Glomerular visceral epithelial cell (primary cell): Measurements from ENCODE around the gene TTC23L.
"Not testable (repeated sequence)": the region's sequence is repeated elsewhere in the genome, so short reads cannot be mapped to it uniquely, and the experiment has no call there.

Source experiments
- DNase-seq: peaks from one replicate; pipeline ENCODE4 v3.0.0-alpha.2; 2016; ENCODE audit errors: extremely low spot score

The TTC23L gene, protein sequence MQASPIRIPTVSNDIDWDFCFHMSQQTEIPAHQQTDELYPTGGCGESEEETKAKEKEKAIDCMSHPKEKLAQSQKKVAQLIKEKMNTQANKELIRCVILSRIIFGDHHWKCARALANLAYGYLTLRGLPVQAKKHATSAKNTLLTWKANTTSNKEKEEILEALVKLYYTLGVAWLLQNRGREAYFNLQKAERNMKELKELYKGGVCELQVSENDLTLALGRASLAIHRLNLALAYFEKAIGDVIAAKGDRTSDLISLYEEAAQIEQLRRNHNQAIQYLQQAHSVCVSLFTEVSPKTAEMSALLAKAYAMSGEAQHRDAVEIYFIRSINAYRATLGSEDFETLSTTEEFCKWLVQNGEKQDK

DNA sequence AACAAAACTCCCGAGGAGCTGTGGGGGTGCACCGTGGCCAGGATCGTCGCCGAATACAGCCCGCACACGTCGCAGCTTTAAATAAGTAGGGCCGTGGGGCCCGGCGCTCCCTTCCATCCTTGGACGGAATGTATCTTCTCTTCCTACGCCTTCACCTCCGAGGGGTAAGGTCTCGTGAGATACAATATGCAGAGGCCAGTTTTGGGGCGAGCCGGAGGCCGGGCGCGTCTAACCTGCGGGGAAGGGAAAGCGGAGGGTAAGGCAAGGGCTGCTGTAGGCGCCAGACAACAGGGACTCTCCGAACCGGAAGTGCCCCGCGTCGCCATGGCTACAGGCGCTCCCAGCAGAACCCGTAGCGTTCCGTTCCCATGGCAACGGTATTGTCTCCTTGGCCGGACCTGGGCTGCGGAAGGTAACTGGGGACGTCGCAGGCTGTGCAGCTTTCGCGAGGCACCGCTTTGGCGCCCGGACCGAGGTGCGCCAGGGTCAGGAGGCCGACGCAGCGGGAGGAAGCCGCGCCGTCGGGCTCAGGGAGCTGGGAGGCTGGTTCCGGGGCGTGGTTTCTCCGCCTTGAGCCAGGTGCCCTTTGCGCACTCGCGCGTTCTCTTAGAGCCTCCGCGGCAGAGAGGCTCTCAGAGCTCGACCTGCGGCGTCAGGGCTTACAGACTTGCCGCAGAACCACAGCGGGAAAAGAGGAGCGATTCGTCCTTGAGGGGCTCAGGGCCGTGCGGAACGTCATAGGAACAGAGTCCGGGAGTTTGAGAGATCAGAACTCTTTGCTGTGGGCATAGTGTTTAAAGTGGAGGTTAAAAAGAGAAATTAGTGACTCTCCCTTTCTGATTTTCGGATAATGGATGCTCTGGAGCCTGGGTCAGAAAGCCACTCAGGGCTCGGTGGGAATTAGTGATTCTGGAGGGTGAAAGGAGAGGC, at the start of gene TTC23L:
TTC23L (plus strand) TSS at position 380 of the 930 bp plus-strand sequence. CDS start 1,508 bp downstream, outside the sequence.
- DNase-seq, result peak; percentile 94

DNA sequence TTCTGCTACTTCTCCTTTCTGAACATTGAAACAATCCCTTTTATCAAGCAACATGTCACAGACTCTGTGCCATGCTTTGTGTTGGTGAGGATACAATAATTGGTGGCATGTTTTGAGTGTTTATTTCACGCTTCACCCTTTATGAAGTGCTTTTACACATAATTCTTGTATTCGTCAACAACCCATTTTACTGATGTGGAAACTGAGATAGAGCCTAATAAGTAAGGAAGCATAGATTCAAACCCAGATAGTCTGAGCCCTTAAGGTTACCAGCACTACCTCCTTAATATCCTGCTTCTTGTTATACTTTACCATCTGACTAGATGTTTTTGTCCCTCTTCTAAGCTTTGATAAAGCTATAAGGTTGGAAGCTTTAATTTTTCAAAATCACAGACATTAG, 49.3 kb upstream of the TTC23L start:
- no peak for DNase-seq

DNA sequence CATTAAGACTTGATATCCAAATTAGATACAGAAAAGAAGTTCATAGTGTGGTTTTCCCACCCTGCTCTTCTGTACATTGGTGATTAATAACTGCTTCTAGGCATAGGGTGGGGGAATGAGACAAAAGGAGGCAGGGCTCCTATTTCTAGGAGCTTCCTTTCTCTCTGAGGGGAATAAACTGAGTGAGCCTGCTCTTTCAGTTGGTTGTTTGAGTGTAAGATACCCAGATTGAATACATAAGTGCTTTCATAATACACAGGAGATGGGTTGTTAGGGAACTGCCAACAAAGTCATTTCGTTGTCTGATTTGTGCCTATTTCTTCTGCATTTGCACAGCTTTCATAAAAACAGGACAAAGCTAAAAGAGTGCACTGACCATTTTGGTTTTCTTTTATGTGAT, 48.9 kb upstream of the TTC23L start:
- DNase-seq, result no peak

DNA sequence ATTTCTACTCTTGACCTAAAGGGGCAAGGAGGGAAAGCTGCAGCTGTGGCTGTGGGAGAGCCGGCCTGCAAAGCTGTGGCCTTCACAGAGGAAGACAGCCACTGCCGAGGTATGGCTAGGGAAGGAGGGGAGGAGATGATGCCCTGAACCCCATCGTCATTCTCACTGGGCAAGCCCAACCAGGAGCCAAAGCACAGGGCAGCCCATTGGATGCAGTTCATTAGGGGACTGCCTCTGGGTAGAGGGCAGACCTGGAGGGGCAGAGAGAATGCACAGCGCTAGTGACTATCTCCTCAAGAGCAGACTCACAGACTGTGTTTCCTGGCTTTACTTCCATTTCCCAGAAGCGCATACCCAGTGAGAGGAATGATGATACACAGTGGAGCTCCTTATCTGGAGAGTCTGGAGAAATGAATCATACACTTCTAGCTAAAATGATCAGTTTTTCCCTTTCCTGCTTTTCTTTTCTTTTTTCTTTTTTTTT, 47.2 kb upstream of the TTC23L start:
- no peak for DNase-seq

DNA sequence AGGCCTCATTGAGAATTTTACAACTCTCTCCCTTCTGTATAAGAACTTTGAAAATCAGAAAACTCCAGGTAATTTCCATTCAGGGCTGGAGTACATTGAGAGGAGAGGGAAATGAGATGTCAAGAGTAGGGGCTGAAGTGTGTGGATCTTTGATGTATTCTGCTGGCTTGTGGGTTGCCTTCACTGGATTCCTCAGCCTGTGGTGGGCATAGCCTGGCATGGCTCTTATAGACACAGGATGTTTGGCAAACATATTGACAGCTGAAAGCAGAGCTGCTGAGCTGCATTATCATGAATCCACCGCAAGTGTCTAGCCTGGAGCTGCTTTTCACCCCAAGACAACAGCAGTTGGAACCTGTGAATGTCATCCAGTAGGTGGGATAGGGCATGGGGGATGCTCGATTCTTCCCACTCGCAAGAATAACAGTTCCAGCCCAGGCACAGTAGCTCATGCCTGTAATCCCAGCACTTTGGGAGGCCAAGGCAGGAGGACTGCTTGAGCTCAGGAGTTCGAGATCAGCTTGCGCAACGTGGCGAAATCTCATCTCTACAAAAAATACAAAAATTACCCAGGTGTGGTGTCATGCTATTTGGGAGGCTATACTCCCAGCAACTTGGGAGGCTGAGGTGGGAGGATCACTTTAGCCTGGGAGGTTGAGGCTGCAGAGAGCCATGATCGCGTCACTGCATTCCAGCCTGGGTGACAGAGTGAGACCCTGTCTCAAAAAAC, 36.0 kb upstream of the TTC23L start:
- DNase-seq, result no peak

DNA sequence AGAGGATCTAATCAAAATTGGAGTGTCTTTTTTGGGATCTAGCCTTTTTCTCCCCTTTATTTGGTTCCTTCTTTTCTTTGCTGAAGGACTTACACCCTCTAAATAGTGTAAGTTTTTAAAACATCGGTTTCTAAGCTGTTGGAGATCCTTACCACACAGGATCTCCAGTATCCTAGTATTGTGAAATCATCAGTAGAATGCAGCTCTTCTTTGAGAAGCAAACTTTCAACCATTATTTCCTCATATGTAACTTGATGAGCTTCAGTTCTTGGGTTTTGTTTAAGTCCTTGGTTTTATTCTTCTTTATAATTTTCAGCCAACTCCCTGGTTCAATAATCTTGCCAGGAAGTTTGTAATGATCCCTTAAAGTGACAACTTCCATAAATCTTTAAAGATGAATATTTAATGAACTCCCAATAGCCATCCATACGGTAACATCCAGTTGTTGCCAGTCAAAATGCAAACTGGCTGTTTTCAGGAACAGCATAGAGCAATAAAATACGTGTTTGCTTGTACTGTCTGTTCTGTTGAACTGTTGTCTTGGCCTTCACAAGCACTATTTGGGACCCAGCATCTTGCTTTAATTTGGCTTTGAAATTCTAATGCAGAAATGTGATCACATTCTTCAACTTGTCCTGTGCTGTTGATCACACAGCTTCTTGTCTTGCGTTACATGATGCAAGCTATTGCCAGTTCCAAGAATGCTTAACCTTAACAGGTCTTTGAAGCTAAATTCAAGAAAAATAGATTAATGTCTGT, 34.8 kb upstream of the TTC23L start:
- no peak for DNase-seq

DNA sequence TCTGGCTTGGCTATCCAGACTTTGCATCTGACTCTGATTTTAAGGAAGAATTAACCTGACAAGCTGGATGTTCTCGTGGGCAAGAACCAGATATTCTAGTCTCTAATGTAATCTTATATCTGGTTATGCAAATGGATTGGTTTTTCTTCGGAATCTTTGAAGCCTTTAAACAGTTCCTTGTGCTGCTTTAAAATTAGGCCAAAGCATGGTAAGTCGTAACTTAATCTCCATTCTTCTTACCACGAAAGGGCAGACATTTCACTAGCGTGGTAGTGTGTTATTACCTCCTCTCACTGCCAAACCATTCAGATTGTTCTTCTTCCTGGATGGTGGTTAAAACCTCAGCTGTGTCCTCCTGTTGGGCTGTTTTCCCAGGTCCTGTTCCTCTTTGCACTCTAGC, 34.1 kb upstream of the TTC23L start:
- DNase-seq, result no peak

DNA sequence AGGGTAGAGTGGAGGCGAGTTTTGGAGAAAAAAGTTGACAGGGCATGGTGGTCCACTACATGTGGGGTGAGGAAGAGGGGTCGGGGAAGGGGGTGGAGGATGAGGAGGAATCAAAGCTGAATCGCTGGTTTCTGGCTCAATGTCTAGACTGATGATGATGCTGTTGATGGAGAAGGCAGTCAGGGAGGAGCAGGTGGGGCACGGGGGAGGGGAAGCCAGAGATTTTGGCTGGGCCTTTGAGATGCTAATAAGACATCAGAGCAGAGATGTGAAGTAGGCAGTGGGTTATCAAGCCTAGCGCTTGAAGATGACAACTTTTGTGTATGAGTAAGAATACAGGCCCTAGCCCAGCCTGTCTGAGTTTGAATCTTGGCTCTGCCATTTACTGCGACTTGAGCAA, 32.4 kb upstream of the TTC23L start:
- no peak for DNase-seq

DNA sequence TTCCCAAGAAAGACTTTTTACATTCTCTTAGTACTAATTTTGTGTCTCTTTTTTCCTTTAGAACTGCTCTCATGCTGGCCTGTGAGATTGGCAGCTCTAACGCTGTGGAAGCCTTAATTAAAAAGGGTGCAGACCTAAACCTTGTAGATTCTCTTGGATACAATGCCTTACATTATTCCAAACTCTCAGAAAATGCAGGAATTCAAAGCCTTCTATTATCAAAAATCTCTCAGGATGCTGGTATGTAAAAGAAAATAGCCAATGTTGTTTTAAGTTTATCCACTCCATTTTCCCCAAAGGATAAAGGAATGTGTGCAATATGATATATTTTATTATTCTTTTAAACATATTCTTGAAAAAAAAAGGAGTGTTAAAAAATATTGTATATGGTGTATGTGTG, 27.3 kb upstream of the TTC23L start:
- no peak for DNase-seq

DNA sequence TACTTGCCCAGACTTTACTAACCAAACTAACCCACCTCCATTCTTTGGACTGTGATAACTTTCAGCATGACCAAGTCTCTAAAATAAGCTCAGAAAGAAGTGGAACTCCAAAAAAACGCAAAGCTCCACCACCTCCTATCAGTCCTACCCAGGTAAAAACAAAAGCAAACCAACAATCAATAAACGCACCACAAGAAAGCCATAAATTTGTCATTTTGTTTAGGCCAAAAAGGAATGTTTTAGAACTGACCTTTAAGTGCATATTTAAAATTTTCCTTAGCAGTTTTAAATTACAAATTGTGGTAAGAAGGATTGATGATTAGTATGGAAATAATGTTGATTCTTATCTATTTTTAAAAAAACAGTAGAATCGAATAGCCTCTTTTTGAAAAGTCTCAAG, 25.5 kb upstream of the TTC23L start:
- DNase-seq, result no peak

DNA sequence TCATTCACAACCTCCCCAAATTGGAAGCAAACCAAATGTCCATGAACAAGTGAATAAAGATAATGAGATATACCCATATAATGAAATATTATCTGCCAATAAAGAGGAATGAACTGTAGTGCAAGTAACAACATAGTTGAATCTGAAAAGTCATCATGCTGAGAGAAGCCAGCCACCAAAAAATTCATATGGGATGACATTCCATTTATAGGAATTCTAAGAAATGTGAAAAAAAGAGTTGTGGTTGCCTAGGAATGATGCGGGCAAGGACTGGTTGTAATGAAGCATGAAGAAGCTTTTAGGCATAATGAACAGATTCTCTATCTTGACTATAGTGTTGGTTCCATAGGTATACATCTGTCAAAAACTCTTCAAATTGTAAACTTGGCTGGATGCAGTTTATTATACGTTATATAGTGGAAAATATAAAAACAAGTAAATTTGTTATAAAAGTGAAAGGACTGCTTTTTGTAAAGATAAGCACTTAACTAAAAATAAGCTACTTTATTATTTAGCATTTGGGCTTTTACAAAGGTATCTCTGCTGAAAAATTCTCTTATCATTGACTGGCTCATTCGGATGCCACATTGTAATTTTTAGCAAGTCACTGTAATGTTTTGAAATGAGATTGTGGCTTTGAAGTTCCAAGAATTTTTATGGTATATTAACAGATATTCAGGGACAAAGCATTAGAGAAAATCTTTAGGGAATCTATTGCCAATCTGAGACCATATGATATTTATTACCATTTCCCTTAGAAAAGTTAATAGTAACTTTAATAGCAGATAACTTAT, 21.2 kb upstream of the TTC23L start:
- DNase-seq, result peak; percentile 83

DNA sequence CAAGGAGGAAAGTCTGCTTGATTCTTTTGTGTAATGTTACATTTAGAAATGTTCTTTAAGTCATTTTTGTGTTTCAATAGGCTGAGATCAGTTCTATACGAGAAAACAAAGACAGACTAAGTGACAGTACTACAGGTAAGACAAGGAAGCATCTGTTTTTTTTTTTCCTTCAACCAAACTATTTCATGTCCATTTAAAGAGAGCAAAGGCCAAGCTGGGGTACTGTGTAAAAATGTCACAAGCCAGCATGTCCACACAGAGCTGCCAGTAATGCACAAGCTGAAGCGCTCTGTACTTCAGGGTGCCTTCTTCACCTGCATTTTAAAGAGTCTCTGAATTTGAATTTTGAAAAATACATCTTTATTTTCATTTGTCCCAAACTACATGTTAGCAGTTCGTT, 20.2 kb upstream of the TTC23L start:
- DNase-seq, result no peak

DNA sequence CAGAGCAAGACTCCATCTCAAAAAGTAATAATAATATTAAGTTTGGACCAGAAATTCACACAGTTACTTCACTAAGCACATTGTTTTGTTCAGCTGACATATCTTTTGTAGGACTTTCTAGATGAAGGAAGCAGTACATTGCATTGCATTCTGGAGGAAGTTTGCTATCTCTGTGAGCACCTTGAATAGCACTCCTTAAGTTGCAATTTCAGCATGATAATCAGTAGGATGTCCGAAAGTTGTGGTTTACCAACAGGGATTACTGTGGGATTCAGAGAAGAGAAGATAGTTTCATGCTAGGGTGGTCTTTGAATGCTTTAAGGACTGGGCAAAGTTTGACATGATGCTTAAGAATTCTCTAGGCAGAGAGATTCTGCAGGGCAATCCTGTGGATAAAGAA, 18.4 kb upstream of the TTC23L start:
- DNase-seq, result no peak

DNA sequence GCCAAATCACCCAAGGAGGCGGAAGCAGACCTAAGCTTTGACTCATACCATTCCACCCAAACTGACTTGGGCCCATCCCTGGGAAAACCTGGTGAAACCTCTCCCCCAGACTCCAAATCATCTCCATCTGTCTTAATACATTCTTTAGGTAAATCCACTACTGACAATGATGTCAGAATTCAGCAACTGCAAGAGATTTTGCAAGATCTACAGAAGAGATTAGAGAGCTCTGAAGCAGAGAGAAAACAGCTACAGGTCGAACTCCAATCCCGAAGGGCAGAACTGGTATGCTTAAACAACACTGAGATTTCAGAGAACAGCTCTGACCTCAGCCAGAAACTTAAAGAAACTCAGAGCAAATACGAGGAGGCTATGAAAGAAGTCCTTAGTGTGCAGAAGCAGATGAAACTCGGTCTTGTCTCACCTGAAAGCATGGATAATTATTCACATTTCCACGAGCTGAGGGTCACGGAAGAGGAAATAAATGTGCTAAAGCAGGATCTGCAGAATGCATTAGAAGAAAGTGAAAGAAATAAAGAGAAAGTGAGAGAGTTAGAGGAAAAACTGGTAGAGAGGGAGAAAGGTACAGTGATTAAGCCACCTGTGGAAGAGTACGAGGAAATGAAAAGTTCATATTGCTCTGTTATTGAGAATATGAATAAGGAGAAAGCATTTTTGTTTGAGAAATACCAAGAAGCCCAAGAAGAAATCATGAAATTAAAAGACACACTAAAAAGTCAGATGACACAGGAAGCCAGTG, 15.8 kb upstream of the TTC23L start:
- DNase-seq, result no peak

DNA sequence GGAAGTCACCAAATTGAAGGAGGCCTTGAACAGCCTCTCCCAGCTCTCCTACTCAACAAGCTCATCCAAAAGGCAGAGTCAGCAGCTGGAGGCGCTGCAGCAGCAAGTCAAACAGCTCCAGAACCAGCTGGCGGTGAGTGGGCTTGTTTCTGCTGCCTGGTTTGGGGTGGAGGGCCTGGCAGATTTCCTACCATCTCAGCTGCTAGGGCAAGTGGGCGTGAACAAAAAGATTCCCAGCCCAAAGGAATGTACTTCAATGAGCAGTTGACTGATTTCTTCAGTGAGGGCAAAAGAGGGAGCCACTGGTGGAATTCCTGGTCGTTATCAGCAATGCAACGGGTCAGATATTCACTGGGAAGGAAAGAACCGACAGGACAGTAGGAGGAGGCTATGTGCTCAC, 12.6 kb upstream of the TTC23L start:
- no peak for DNase-seq

DNA sequence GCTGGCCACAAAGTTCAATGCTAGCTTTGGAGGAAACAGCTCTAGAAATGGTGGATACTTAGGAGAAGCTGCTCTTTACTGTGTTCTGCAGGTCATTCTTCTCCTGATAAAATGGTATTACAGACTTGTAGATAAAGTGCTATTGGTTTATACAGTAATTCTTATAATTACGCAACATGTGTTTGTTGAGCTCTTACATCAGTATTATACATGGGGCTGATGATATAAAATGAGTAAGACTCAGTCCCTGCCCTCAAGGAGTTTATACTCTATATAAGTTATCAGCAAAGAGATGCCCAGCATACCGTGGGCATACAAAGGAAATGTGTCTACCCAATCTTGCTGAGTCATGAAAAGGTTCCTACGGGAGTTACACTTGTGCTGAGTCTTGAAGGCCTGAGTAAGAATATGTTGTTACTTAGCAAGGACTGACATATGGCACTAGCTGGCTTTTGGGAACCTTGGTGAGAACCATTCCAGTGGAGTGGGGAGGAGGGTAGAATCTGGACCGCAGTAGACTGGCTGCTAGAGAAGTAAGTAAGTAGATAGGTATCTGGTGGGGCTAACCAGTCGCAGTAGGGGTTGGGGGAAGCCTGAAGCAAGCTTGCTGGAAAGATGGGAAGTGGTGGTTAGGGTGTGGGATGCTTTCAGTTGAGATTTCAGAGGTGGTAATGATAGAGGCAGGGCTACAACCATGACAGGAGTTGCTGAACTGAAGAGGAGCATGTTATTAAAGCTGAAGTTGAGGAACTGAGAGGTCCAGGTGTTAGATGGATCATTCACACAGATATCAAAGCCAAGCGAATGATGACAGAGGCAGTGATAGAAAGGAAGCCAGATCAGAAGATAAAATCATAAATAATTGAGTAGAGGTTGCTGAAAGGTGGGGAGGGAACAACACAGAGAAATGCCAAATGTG, 11.1 kb upstream of the TTC23L start:
- no peak for DNase-seq

DNA sequence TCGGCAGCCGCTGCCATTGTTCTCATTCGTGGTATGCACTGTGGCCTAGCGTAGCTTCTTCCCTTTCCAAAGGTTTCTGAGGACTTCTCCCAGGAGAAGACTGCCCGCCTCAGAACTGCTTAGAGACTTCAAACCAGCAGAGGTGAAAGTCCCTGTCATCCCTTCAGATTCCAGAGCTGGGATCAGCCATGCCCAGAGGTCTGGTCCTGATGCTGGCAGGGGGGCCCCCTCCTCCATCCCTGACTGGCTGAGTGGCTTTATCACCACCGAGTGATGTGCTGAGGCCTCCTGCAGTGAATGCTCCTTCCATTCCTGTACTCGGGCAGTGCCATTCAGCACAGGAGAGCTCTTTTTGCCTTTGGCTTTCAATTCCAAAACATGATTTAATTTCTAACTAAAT, 8.1 kb upstream of the TTC23L start:
- not testable (repeated sequence) for DNase-seq

DNA sequence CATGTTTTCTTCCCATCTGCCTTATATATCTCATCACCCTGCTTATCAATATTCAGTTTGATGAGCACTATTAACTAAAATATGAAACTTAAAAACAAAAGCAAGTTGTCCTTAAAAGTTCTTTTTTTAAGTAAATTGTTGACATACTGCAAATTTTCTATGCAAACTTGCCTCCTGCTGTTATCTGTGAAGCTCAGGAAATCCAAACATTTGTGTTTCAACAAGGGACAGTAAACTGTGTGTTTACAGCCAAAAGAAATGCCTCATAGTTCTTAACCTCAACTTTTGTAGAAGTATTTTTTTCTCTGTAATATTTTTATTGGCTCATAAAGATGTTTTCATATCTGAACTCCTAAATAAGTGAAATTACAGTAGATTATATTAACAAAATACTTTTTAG, 7.7 kb upstream of the TTC23L start:
- no peak for DNase-seq

DNA sequence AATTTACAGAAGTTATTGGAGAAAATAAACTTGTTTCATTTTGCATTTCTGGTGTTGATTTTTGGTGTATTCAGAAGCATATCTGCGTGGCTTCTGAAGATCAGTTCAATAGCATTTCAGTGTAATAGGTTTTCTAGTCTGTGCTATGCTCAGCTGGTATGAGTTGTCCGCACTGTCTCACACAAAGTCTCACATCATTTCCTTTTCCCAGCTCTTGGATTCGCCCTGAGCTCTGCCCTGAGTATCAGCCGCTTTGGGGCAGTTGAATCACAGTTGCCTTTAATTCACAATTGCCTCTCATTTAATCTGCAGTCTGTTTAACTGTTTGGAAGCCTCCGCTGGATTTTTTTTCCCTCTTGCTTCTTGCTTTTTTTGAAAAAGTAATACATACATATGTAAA, 6.4 kb upstream of the TTC23L start:
- DNase-seq, result no peak
